Mononuclear cell (primary cell): Measurements from ENCODE around the gene ESRRA. TPM values are rescaled to one million over a fixed set of nuclear protein-coding genes. Genes with fewer than 3 reads are reported as not detected.
A peak's percentile ranks its signal among the peaks of the same experiment; 100 is the strongest.

Experiments
- H3K27me3 ChIP-seq: 2 replicates; pipeline ENCODE4 v1.6.0; 2011; ENCODE audit warnings: low read length, control low read depth; ENCODE audit not compliant: insufficient read depth
- H3K4me1 ChIP-seq: 2 replicates; pipeline ENCODE4 v1.5.1; 2011; ENCODE audit warnings: mild to moderate bottlenecking, low read length, control low read depth; ENCODE audit not compliant: insufficient read depth
- H3K4me3 ChIP-seq: 2 replicates; pipeline ENCODE4 v1.5.1; 2011; ENCODE audit warnings: mild to moderate bottlenecking, low read length, moderate library complexity
- H3K9me3 ChIP-seq: 2 replicates; pipeline ENCODE4 v1.5.1; 2011; ENCODE audit warnings: low read depth, mild to moderate bottlenecking, control low read depth, low read length
- total RNA-seq: library from RNA; depleted of rRNA; stranded (reverse); fragments of >200 nt; gene quantifications from one replicate; pipeline ENCODE4 v1.2.3, GENCODE V29; 2012

The ESRRA gene
- total RNA-seq: 8.5 TPM

DNA sequence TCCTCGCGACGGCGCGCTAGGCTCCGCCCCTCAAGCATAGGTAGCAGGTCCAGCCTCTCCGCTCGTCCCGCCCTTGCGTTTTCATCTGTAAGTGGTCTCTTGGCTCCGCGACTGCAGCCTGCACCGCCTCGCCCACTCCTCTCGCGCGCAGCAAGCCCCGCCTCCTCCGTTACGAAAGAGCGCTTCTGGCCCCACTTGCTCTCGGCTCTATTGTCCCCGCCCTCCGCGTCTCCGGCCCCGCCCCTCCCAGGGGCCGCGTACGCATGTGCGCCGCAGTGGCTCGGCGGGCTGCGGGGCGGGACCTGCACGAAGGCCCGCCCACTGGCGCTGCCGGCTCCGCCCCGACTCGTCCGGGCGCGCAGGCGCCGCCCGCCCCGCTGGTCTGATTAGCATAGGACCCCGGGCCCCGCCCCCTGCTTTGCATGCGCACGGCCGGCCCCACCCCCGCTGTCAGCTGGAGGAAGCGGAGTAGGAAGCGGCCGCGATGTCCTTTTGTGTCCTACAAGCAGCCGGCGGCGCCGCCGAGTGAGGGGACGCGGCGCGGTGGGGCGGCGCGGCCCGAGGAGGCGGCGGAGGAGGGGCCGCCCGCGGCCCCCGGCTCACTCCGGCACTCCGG is at the start of gene ESRRA:
Gene ESRRA (plus strand): TSS at position 450 of the 616 bp plus-strand sequence. CDS start 1,656 bp downstream, outside the sequence.
- Histone ChIP-seq H3K4me3 (peak within 1 kb of the TSS; percentile 65), H3K9me3 (no peaks in the 10 kb centered on the region), H3K4me1 (peaks cover 42% of the 10 kb centered on the region), H3K27me3 (peaks cover 11% of the 10 kb centered on the region)

DNA sequence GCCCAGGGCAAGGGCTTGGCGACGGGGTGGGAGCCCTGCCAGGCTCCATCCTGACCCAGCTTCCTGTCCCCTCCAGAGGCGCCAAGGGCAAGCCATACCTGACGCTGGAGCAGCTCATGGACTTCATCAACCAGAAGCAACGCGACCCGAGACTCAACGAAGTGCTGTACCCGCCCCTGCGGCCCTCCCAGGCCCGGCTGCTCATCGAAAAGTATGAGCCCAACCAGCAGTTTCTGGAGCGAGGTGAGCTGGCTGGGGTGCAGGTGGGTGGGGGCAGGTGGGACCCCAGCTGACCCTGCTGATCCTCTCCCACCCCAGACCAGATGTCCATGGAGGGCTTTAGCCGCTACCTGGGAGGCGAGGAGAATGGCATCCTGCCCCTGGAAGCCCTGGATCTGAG is 49.0 kb upstream of the ESRRA start:
- no peaks in the 10 kb centered on the region for H3K9me3 ChIP-seq
- H3K27me3 ChIP-seq: no peaks in the 10 kb centered on the region
- H3K4me3 ChIP-seq: no peak overlapping the region
- peaks cover 16% of the 10 kb centered on the region for H3K4me1 ChIP-seq

DNA sequence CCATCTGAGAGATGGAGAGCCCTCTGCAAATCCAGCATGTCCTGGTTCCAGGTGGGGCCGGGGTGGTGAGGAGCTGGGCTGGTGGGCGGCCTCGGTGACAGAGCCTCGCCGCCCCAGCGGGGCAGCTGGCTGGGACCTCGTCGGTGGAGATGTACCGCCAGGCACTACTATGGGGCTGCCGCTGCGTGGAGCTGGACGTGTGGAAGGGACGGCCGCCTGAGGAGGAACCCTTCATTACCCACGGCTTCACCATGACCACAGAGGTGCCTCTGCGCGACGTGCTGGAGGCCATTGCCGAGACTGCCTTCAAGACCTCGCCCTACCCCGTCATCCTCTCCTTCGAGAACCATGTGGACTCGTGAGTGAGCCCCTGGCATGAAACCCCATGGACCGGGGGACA is 47.0 kb upstream of the ESRRA start:
- Histone ChIP-seq H3K4me3 (no peak overlapping the region), H3K9me3 (no peaks in the 10 kb centered on the region), H3K27me3 (no peaks in the 10 kb centered on the region), H3K4me1 (no peaks in the 10 kb centered on the region)

DNA sequence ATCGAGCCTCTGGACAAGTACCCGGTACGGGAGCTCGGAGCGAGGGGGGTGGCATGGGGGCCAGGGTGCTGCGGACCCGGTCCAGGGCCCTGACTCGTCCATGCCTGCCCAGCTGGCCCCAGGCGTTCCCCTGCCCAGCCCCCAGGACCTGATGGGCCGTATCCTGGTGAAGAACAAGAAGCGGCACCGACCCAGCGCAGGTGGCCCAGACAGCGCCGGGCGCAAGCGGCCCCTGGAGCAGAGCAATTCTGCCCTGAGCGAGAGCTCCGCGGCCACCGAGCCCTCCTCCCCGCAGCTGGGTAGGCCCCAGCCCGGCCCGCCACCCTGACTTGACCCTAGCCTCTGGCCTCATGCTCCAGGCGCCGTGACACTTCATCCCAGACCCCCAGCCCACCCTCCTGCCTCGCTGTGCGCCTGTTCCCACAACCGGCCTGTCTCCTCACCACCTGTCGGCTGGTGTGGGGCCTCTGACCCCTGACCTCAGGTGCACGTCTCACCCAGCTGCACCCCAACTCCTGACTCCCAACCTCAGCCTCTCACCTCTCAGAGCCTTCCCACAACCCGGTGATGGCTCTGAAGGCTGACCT is 46.3 kb upstream of the ESRRA start:
- Histone ChIP-seq H3K4me1 (no peaks in the 10 kb centered on the region), H3K4me3 (no peak overlapping the region), H3K27me3 (no peaks in the 10 kb centered on the region), H3K9me3 (no peaks in the 10 kb centered on the region)

DNA sequence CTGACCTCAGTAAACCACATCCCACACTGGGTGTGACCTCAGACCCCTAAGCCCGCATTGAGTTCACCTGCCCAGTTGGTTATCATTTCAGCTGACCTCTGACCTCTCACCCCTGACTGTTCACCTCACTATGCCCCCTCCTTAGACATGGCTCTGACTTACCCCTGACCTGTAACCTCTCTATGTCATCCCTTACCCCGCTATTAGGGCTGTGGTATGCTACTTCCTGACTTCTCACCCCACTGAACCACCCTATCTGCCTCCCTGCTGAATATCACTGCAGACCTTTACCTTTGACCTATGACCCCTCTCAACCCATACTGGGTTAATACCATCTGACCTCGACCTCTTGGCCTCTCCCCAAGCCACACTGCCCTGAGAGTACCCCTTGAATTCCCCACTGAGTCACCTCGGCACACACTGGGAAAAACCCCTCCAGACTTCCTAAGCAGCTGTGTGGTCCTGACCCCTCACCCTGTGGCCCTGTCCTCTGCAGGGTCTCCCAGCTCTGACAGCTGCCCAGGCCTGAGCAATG is 45.7 kb upstream of the ESRRA start:
- H3K27me3 ChIP-seq: no peaks in the 10 kb centered on the region
- no peaks in the 10 kb centered on the region for H3K9me3 ChIP-seq
- no peak overlapping the region for H3K4me3 ChIP-seq
- H3K4me1 ChIP-seq: no peaks in the 10 kb centered on the region

DNA sequence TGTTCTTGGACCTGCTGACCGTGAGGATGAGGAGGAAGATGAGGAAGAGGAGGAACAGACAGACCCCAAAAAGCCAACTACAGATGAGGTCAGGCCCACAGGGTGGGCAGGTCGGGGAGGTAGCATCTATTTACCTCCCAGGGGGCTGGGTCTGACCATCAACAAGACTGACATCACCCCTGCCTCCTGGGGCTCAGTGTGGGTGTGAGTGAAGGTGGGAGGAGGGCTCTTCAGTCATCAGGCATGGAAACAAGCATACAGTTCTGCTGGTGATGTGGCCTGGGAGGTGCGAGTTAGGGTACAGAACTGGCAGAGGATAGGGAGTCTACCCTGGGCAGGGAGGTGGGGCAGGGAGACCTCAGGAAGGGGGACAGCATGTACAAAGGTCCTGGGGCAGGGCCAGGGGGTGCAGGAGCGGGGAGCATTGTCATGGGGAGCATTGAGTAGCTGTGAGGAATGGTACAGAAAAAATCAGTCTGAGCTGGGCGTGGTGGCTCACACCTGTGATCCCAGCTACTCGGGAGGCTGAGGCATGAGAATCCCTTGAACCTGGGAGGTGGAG is 45.1 kb upstream of the ESRRA start:
- Histone ChIP-seq H3K27me3 (no peaks in the 10 kb centered on the region), H3K4me3 (no peak overlapping the region), H3K9me3 (no peaks in the 10 kb centered on the region), H3K4me1 (no peaks in the 10 kb centered on the region)

DNA sequence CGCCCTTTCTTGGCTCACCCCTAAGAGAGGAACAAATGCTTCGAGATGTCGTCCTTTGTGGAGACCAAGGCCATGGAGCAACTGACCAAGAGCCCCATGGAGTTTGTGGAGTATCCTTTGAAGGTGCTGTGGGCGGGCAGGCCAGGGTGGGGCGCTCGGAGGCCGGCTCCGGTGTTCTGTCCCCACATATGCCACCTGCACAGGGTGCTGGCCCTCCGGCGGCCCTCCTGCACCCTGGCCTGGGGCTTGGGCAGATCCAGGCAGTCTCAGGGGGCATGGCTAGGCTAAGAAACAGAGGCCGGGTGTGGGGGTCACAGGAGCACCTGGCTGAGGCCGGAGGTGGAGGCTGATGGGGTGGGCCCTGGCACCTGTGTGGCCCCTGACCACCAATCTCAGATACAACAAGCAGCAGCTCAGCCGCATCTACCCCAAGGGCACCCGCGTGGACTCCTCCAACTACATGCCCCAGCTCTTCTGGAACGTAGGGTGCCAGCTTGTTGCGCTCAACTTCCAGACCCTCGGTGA is 43.7 kb upstream of the ESRRA start:
- Histone ChIP-seq H3K9me3 (no peaks in the 10 kb centered on the region), H3K4me3 (no peak overlapping the region), H3K4me1 (no peaks in the 10 kb centered on the region)

DNA sequence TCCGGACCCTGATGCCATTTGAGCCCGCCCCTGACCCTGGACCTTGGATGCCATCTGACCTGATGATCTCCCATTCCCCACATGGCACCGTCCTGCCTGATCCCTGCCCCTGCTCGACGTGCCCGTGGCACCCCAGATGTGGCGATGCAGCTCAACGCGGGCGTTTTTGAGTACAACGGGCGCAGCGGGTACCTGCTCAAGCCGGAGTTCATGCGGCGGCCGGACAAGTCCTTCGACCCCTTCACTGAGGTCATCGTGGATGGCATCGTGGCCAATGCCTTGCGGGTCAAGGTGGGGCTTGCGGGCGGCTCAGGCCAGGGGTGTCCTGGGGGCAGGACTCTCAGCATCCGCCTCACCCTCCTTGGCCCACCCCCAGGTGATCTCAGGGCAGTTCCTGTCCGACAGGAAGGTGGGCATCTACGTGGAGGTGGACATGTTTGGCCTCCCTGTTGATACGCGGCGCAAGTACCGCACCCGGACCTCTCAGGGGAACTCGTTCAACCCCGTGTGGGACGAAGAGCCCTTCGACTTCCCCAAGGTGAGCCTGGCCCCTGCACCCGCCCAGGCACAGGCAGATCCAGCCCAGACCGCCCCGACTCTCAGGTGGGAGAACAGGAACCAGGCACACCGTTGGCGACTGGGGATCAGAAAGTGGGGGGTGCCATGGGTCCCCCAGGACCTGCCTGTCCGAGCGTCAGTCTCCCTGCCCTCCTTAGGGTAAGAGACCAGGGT is 42.9 kb upstream of the ESRRA start:
- peaks cover under 1% of the 10 kb centered on the region for H3K4me1 ChIP-seq
- no peaks in the 10 kb centered on the region for H3K9me3 ChIP-seq
- H3K27me3 ChIP-seq: no peaks in the 10 kb centered on the region
- no peak overlapping the region for H3K4me3 ChIP-seq

More for the DNA sequence above, 43.7 kb upstream of the ESRRA start:
- no peaks in the 10 kb centered on the region for H3K27me3 ChIP-seq

DNA sequence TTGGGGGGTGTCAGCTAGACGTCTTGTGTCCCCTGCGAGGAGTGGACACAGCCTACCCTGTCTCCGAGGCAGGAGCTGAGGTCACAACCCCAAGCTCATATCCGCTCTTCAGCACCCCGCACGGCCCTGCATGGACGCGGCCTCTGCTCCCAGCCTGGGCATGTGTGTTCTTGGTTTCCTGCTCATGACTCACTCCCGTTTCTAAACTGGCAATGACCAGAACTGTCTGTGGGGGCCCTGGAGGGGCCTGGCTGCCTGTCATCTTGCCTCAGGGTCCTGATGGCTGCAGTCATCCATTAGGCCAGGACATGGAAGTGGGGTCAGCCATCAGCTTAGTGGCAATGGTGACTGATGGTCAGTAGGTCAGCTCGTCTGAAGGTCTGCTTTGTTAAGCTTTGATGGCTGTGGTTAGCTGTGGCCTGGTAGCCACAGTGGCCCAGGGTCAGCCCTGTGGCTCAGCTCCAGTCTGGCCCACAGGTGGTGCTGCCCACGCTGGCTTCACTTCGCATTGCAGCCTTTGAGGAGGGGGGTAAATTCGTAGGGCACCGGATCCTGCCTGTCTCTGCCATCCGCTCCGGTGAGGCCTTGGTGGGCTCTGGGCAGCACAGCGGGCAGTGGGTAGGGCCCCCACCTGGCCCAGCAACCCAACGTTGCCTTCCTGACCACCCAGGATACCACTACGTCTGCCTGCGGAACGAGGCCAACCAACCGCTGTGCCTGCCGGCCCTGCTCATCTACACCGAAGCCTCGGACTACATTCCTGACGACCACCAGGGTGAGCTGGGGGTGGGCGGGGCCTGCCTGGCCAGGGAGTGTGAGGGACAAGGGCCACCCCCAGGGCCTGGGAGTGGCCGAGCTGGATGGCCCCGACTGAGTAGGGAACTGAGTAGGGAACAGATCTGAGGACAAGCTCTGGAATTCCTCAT is 42.0 kb upstream of the ESRRA start:
- Histone ChIP-seq H3K27me3 (no peaks in the 10 kb centered on the region), H3K9me3 (no peaks in the 10 kb centered on the region), H3K4me3 (no peak overlapping the region), H3K4me1 (peaks cover 9% of the 10 kb centered on the region)

DNA sequence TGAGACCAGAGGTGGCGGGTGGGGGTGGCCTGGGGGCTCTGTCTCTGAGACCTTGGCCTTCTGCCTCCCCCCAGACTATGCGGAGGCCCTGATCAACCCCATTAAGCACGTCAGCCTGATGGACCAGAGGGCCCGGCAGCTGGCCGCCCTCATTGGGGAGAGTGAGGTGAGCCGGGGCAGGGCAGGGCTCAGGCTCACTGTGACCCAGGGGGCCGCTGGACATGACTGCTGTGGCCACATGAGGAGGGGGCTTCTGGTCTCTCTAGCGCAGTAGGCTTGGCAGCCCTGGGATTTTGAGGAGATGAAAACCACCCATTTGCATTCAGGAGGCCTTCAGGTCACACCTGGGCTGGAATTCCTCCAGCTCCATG is 41.4 kb upstream of the ESRRA start:
- H3K4me3 ChIP-seq: no peak overlapping the region
- peaks cover 16% of the 10 kb centered on the region for H3K4me1 ChIP-seq
- no peaks in the 10 kb centered on the region for H3K27me3 ChIP-seq
- H3K9me3 ChIP-seq: no peaks in the 10 kb centered on the region

DNA sequence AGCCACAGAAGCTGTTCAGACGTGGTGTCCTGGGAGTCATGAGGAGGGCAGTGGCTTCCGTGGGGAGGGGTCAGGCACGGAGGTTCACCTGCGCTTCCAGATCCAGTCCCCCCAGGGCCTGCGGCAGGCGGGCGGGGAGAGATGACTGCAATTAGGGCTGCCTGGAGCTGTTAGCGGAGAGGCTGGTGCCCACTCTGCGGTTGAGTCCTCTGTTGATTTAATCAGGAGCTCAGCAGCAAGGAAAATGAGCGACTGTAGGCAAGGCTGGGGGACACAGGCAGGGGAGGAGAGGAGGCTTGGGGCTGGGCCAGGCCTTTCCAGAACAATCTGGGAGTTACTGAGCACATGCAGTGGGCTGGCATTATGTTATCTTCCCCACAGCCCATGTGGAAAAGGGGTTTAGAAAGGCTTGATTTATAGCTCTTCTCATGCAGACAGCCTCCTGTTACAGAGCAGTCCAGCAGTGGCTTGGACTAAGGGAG is 40.9 kb upstream of the ESRRA start:
- Histone ChIP-seq H3K4me1 (peaks cover 20% of the 10 kb centered on the region), H3K27me3 (no peaks in the 10 kb centered on the region), H3K4me3 (no peak overlapping the region), H3K9me3 (no peaks in the 10 kb centered on the region)

DNA sequence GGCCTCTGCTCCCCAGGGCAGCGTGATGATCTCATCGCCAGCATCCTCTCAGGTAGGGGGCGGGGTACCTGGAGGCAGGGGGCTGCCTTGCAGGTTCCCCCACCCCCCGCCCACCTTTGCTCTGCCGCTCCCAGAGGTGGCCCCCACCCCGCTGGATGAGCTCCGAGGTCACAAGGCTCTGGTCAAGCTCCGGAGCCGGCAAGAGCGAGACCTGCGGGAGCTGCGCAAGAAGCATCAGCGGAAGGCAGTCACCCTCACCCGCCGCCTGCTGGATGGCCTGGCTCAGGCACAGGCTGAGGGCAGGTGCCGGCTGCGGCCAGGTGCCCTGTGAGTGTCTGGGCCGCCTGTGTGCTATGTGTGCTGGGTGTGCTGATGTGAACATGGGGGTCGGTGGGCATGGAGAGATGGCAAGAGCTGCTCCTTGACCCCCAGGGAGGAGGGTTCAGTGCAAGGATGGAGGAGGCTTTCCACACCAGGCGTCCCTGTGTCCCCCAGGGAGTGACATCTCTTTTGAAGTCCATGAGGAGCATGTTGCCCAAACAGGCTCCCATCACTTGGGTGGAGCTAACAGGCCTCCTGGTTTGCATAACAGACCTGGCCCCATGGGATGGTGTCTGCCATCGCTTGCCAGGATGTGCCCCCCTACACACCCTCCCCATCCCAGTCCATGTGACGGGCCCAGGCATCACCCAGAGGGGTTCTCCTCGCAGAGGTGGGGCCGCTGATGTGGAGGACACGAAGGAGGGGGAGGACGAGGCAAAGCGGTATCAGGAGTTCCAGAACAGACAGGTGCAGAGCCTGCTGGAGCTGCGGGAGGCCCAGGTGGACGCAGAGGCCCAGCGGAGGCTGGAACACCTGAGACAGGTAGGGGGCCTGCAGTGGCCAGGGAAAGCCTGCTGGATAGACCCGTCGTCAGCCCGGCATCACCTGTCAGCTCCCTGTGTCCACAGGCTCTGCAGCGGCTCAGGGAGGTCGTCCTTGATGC is 39.9 kb upstream of the ESRRA start:
- H3K27me3 ChIP-seq: no peaks in the 10 kb centered on the region
- H3K4me3 ChIP-seq: no peak overlapping the region
- no peaks in the 10 kb centered on the region for H3K9me3 ChIP-seq
- peaks cover 22% of the 10 kb centered on the region for H3K4me1 ChIP-seq

DNA sequence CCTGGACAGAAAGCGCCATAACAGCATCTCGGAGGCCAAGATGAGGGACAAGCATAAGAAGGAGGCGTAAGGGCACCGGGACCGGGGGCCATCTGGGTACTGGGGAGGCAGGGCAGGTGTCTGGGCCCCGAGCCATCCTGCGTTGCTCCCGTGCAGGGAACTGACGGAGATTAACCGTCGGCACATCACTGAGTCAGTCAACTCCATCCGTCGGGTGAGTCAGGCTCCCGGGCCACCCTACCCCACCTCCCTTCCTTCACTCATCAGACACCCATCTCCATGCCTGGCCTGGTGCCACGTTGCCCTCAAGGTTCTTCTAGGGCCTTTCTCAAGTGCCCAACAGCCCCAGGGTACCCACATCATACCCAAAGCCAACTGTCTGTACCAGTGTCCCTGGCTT is 39.0 kb upstream of the ESRRA start:
- Histone ChIP-seq H3K27me3 (no peaks in the 10 kb centered on the region), H3K4me1 (peaks cover 26% of the 10 kb centered on the region)

More for the DNA sequence above, 39.0 kb upstream of the ESRRA start:
- Histone ChIP-seq H3K4me3 (no peak overlapping the region), H3K9me3 (no peaks in the 10 kb centered on the region)
